WERI-Rb-1 (cell line): Measurements from ENCODE around the gene RBP2.

Source experiments
- DNase-seq: peaks from one replicate; pipeline ENCODE4 v3.0.0-alpha.2; 2020
- H3K27ac ChIP-seq: fragments of 250-450 bp; sonication (Bioruptor Pico); 2 replicates; pipeline ENCODE4 v1.5.1; 2020; ENCODE audit warnings: mild to moderate bottlenecking, moderate library complexity
- H3K27me3 ChIP-seq: fragments of 250-450 bp; sonication (Bioruptor Pico); 2 replicates; pipeline ENCODE4 v1.5.1; 2021; ENCODE audit warnings: mild to moderate bottlenecking, low read depth, moderate library complexity; ENCODE audit not compliant: insufficient read depth, severe bottlenecking
- H3K36me3 ChIP-seq: fragments of 250-450 bp; sonication (Bioruptor Pico); 2 replicates; pipeline ENCODE4 v1.5.1; 2020; ENCODE audit warnings: mild to moderate bottlenecking, moderate library complexity
- H3K4me3 ChIP-seq: 2 replicates; pipeline ENCODE4 v1.5.1; 2011; ENCODE audit warnings: low read depth, mild to moderate bottlenecking, control low read depth, low read length
- H3K9me3 ChIP-seq: fragments of 250-450 bp; sonication (Bioruptor Pico); 2 replicates; pipeline ENCODE4 v1.5.1; 2021; ENCODE audit warnings: mild to moderate bottlenecking, moderate library complexity; ENCODE audit not compliant: severe bottlenecking
- CTCF ChIP-seq: IDR thresholded peaks from 2 replicates; pipeline ENCODE4 v1.5.1; 2011; ENCODE audit warnings: low read depth, mild to moderate bottlenecking, control low read depth, inconsistent platforms, low read length

The RBP2 gene

GRCh38 chr3:139521816-139522215, 45.5 kb upstream of the RBP2 start:
- Histone ChIP-seq H3K9me3 (no peaks in the 10 kb centered on the region), H3K27me3 (no peaks in the 10 kb centered on the region), H3K4me3 (no peak overlapping the region), H3K27ac (peak overlapping the region; percentile 84), H3K36me3 (no peaks in the 10 kb centered on the region)
- DNase-seq = peak; percentile 53
- no peak for TF ChIP-seq CTCF

GRCh38 chr3:139521144-139521543, 44.8 kb upstream of the RBP2 start:
- Histone ChIP-seq H3K4me3 (no peak overlapping the region), H3K9me3 (no peaks in the 10 kb centered on the region), H3K36me3 (no peaks in the 10 kb centered on the region), H3K27ac (peak overlapping the region; percentile 84), H3K27me3 (no peaks in the 10 kb centered on the region)
- no peak for DNase-seq
- no peak for TF ChIP-seq CTCF

DNA sequence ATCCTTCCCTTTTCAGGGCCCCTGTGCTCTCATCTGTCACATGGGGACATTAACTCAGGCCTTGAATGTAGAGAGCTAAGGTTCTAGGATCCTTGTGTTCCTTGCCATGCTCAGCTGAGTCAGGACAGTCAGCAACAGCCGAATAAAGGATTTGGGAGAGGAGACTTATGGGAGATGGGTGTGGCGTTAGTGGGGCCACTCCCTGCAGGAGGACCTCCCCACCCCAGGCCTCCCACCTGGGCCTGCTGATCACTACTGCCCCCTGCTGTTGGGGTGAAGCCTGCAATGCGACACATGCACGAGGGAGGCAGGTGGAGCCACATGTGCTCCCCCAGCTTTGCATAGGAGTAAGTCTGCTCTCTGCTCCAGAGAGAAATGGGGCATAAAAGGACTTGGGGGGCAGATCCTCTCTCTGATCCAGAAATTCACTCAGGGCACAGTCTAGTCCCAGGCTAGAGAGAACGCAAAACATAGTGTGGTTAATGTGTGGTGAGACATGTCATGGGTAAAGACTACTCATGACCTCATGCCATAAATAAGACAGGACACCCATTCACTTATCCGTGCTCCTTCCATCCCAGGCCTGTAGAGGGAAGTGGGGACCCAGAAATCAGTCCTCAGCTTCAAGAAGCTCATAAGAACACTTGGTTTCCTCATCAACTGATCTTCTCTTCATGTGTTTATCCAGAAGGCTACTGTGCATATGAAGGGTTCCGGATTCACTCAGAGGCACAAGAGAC, 43.9 kb upstream of the RBP2 start:
- Histone ChIP-seq H3K27ac (peak overlapping the region; percentile 60), H3K9me3 (no peaks in the 10 kb centered on the region), H3K4me3 (no peak overlapping the region), H3K36me3 (no peaks in the 10 kb centered on the region), H3K27me3 (no peaks in the 10 kb centered on the region)
- peak; percentile 49 for DNase-seq
- TF ChIP-seq CTCF = peak; percentile 52

DNA sequence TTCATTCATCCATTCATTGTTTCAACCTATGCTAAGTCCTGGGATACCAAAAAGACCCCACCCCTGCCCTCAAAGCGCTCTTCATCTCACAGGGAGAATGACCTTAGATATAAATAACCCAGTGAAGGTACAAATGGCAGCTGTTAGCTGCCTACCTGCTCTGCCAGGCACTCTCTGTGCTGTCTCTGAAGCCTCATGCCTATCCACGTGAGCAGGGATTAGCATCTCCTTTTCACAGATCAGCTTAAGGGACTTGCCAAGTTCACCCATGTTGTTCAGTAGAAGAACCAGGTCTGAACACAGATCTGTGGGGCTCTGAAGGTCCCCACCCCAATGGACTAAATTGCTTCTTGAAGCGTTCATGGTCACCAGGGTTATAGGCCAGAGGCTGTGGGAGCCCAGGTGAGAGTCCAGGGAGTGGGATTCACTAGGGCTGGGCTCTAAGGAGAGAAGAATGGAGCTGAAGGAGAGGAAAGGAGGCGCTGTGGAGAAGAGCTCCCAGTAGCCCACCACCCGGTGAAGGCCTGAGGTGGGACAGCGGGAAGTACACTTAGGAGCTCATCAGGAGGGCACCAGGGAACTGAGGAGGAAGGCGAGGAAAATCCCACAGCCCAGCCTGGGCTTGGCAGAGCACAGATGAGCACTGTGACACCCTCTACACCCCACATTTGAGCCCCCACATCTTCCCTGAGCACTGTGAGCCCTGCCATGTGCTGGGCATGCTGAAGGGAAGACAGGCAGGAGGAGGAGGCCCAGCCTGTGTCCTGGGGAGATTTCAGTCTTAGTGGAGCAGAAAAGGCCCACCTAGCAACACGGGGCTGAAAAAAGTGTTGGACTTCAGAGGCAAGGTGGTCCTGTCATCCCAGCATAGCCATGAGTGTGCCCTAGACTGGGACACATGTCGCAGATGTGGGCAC, 42.9 kb upstream of the RBP2 start:
- Histone ChIP-seq H3K36me3 (no peaks in the 10 kb centered on the region), H3K27me3 (no peaks in the 10 kb centered on the region), H3K9me3 (no peaks in the 10 kb centered on the region), H3K27ac (peak overlapping the region; percentile 60), H3K4me3 (no peak overlapping the region)
- peak; percentile 61 for DNase-seq
- TF ChIP-seq CTCF = no peak

- H3K27me3 ChIP-seq = no peaks in the 10 kb centered on the region
Measured at GRCh38 chr3:139518306-139518705, 42.0 kb upstream of the RBP2 start.

More at GRCh38 chr3:139518306-139518705, 42.0 kb upstream of the RBP2 start:
- no peak for DNase-seq
- Histone ChIP-seq H3K9me3 (no peaks in the 10 kb centered on the region), H3K36me3 (no peaks in the 10 kb centered on the region), H3K27ac (no peak overlapping the region), H3K4me3 (no peak overlapping the region)
- TF ChIP-seq CTCF = no peak
